Measurements from ENCODE around the gene GRIK4. TPM values are rescaled to one million over a fixed set of nuclear protein-coding genes. Genes with fewer than 3 reads are reported as not detected.

The GRIK4 gene
- total RNA-seq, 1 donor from 2014 or later, result 0.06 TPM

DNA sequence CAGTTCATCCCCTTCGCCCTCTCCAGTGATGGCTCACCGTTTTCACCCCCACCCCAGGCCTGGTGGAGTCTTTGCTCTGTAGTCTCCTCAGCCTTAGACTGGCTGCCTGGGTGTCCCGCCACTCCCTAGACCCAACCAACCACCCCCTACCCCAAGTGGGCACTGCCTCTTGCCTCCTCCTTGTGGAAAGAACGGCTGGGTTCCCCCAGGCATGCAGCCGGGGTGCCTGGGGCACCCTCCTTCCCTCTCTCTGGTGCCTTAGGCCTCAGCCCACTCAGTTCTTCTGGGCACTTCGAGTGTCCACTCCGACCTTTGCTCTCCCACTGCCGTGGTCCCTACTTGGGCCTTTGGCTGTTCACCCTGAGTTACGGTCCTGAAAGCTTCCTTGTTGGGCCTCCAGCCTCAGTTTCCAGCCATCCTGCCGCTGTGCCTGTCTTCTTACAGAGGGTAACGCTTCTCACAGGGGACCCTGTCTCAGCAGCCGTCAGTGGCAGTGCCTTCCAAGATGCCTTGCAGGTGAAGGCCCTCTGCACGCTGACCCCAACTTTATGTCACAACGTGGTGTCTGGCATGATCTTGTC is 3.1 kb downstream of the GRIK4 start:
- DNase-seq (ENCODE audit: low read depth), result no peak
- no peak overlapping the region for H3K4me3 ChIP-seq (ENCODE audit: low read depth, low read length)
- TF ChIP-seq, protein P1, sequence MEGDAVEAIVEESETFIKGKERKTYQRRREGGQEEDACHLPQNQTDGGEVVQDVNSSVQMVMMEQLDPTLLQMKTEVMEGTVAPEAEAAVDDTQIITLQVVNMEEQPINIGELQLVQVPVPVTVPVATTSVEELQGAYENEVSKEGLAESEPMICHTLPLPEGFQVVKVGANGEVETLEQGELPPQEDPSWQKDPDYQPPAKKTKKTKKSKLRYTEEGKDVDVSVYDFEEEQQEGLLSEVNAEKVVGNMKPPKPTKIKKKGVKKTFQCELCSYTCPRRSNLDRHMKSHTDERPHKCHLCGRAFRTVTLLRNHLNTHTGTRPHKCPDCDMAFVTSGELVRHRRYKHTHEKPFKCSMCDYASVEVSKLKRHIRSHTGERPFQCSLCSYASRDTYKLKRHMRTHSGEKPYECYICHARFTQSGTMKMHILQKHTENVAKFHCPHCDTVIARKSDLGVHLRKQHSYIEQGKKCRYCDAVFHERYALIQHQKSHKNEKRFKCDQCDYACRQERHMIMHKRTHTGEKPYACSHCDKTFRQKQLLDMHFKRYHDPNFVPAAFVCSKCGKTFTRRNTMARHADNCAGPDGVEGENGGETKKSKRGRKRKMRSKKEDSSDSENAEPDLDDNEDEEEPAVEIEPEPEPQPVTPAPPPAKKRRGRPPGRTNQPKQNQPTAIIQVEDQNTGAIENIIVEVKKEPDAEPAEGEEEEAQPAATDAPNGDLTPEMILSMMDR (conservative IDR thresholded peaks at IDR 0.05; ENCODE audit: low read depth, low read length), result no peak

DNA sequence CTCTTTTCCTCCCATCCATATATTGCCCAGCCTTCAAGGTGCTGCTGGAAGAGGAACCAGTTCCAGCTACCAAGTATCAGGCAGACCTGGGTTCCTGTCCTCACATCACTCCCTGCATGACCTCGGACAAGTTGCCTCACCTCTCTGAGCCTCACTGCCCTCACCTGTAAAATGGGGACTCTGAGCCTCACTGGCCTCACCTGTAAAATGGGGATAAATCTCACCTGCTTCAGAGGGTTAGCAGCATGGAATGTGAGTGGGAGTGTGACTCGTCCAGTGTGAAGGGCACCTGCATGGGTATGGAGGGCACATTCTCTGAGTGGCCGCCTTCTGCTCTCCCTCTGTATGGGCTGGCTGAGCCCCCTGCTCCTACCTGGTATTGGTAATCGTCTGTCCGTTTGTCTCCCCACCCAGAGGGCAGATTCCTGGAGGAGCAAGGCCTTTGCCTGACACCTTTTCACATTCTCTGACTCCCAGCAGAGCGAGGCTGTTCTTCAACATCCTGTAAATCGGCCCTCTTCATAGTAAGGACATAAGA is 3.7 kb downstream of the GRIK4 start:
- DNase-seq (ENCODE audit: low read depth), result no peak
- TF ChIP-seq, protein P1 (conservative IDR thresholded peaks at IDR 0.05; ENCODE audit: low read depth, low read length), result no peak
- no peak overlapping the region for H3K4me3 ChIP-seq (ENCODE audit: low read depth, low read length)

DNA sequence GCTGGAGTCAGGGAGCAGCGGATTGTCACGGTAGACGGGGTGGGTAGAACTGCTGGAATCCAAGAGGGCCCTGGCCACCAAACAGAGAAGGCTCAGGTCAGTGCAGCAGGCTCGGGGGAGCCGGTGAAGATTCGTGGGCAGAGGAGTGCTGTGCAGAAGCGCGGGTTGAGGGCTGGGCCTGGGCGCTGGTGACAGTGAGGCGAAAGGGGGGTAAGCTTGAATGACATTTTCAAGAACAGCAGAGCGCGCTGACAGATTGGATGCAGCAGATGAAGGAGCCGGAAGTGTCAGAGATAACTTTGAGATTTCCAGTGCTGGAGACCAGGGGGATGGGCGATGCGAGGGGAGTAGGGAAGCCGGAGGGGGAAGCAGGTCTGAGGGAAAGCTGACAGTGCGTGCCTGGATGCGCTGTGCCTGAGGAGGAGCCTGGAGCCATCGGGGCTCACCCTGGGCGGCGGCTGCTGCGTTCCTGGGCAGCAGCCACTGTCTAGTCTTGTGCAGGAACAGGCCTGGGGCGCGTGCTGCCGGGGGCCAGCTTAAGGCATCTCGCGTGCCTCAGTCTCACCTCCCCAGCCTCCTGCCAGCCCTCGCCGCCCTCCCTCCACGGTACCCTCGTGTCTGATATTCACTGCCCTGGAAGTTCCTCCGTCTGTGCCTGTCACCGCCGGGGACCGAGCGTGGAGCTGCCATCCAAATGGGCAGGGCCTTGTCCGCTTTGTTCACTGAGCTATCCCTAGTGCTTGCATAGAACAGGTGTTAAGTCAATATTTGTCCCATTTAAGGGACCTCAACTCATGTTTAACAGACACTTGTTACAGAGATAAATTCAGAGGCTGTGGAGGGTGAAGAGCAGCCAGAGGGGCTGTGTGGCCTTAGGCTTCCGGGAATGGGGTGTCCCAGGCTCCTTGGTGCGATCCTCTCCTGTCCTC is 5.2 kb downstream of the GRIK4 start:
- TF ChIP-seq, protein P1 (conservative IDR thresholded peaks at IDR 0.05; ENCODE audit: low read depth, low read length), result no peak
- no peak overlapping the region for H3K4me3 ChIP-seq (ENCODE audit: low read depth, low read length)
- no peak for DNase-seq (ENCODE audit: low read depth)

DNA sequence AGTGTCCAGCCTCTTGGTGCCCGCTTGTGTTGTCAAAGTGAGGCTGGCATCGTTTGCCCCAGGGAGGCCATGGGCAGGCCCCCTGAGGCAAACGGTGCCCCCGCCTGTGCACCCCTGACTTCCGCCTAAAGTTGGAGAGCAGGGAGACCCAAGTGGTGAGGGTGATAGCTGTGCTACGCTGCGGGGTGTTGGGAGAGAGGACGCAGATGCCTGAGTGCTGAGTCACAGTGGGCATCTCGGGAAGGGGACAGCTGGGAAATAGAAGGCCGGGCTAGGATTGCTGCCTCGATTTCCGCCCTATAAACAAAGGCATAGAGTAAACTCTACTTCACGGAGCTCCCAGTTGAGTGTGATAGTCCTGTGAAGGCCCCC is 5.8 kb downstream of the GRIK4 start:
- no peak for DNase-seq (ENCODE audit: low read depth)
- TF ChIP-seq, protein P1 (conservative IDR thresholded peaks at IDR 0.05; ENCODE audit: low read depth, low read length), result no peak
- H3K4me3 ChIP-seq (ENCODE audit: low read depth, low read length), result no peak overlapping the region

DNA sequence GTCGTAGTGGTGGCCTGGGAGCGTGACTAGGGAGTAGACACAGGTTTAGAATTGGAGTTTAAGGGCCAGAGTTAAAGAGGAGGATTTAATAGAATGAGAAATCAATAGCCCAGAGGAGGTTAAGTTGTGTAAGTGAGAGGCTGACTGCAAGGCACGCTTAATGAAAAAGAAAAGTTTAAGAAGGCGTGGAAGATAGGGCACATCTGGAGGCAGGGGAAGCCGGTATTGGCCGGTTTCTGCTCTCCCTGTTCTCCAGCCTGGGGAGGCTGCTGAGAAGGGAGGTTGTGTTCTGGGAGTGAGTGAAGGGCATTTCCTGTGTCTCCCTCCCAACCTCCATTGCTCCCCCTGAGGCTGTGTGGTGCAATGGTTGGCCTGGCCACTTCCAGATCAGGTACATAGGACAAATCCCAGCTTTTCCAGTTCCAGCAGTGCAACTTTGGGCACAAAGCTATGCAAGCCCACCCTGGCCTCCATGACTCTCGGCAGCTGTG is 6.3 kb downstream of the GRIK4 start:
- DNase-seq (ENCODE audit: low read depth), result no peak
- H3K4me3 ChIP-seq (ENCODE audit: low read depth, low read length), result no peak overlapping the region
- TF ChIP-seq, protein P1 (conservative IDR thresholded peaks at IDR 0.05; ENCODE audit: low read depth, low read length), result no peak

DNA sequence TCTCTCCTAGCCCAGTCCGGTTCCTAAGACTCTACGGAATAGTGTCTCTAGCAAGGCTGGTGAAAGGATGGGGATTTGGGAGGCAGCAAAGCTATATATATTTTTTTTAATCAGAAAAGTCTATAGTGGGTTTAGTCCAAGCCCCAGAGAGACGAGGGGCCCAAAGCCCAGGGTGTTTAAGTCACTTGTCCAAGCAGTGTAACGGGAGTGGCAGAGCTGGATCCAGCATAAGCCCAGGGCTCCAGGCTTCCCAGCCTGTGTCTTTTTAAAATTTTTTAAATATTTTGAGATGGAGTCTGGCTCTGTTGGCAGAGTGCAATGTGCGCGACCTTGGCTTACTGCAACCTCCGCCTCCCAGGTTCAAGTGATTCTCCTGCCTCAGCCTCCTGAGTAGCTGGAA is 6.8 kb downstream of the GRIK4 start:
- TF ChIP-seq, protein P1 (conservative IDR thresholded peaks at IDR 0.05; ENCODE audit: low read depth, low read length), result no peak
- no peak overlapping the region for H3K4me3 ChIP-seq (ENCODE audit: low read depth, low read length)
- no peak for DNase-seq (ENCODE audit: low read depth)
